GOT3 (cell line): ENCODE data around the gene GABRA4.
A peak's percentile ranks its signal among the peaks of the same experiment; 100 is the strongest.

Experiments
- DNase-seq: peaks from one replicate; lab custom pipeline; 2025; ENCODE audit warnings: mixed read lengths; lab: John Stamatoyannopoulos, UW

Gene GABRA4

DNA sequence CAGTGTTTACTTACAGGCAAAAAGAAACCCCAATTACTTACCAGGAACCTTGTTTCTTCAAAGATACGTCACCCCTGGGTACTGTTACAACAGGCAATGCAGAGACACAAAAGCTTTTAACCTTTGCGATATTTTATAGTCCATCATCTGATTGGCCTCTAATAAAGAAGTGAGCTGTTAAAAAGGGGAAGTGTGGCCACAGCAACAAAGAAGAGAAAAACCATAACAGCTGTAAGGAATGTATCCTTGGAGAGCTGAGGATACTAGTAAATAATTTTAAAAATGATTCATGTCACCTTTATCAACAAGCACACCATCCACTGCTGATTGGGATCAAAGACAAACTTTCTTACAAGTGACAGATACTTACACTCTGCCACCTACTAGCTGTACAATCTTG, 14.1 kb downstream of the GABRA4 start:
- no peak for DNase-seq

- DNase-seq, result no peak
Observed at GRCh38 chr4:46977245-46977644, 16.1 kb downstream of the GABRA4 start.

GRCh38 chr4:46975812-46976553, 17.4 kb downstream of the GABRA4 start:
- no peak for DNase-seq

DNA sequence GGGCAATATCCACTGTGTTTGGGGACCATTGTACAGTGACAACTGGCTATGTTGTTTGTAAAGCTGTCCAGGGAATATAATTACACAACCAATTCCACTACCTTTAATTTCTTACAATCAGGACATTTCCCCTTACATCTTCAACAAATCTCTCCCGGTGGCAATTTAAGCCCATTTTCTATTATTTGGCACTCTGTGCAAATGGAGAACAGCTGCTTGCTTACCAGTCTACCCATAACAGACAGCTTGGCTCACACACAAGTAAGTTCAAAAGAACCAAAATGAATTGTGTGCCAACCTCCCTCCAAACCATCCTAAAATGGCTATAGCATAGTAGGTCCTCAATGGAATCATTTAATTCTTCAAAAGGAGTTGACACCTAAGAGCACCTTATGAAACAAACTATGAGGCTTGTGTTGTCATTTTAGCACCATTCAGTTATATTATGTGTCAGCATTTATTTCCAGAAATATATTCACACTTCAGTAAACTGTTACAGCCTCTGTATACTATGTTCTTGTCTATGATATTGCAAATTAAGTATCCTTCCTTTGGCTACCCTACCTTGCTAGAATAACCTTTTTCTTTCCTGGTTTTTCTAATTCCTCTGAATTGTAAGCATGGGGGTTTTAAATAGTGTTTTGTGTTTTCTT, 18.4 kb downstream of the GABRA4 start:
- DNase-seq, result no peak

GRCh38 chr4:46968847-46969246, 24.5 kb downstream of the GABRA4 start:
- DNase-seq, result no peak

- DNase-seq, result no peak
Observed at GRCh38 chr4:46967631-46968030, 25.8 kb downstream of the GABRA4 start.

DNA sequence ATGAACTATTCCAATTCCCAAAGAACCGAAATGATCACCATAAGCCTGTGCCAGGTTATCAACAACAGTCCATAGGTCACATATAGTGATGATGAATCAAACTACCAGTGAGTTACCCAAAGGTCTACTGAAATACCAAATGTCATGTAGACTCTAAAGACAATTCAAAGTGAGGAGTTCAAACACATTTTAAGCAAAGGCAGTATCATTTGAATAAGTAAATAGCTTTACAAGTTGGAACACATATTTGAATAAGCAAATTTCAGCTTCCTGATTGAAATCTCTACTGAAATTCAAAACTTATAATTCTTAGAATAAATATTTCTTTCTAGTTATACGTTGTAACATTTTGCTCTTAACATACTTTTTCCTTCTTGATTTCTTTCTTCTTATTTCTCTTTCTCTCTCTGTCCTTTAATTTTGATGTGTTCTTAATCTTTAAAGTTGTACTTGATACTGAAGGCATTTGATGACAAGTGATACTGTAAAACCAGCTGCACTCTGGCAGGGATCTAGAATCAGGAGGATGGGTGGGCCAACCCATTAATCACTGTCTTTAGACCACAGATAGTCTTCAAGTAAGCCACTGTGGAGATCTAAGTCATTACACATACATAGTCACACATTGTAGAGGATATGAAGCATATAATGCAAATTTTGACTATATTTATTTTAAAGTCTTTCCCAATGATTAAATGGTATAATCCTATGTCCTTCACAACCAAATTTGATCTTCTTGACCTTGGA, 34.5 kb downstream of the GABRA4 start:
- no peak for DNase-seq

- DNase-seq, result no peak
Observed at GRCh38 chr4:46956451-46956850, 36.9 kb downstream of the GABRA4 start.

DNA sequence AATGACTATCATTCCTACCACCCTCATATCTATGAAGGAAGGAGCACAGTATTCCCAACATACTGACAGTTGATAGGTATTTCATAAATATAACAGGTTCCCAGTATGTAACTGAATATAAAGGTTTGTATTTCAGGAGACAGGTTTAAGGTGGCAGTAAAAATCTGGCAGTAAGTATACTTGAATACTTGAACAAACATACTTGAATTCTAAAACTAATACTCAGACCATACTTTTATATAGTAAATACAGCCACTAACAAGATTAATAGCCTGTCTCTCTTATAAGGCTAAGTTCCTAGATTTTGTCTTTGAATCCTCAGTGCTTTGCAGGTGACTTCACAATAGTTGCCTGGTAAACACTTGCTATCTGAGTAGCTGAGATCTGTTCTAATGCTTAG, 37.8 kb downstream of the GABRA4 start:
- DNase-seq, result no peak

- DNase-seq, result no peak
Observed at GRCh38 chr4:46954643-46955042, 38.7 kb downstream of the GABRA4 start.

- no peak for DNase-seq
Observed at GRCh38 chr4:46953564-46953963, 39.8 kb downstream of the GABRA4 start.

DNA sequence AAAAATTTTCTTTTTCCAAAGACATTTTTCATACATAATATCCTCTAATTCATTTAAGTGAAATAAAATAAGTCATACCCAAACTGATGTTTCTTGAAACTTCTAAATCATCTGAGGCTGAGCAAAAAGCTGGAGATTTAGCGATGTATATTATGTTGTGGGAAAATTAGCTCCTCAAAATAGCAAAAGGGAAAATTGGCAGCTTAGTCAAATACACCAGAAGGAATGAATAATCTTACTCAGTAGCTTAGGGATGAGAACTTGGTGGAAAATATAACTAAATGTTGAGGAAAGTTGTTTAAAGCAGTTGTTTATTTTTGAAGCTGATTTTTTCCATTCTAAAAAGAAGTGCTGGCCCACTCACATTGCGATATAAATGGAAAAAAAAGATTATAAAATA, 40.9 kb downstream of the GABRA4 start:
- DNase-seq, result no peak

- DNase-seq, result no peak
Observed at GRCh38 chr4:46950826-46951225, 42.6 kb downstream of the GABRA4 start.

GRCh38 chr4:46949822-46950221, 43.6 kb downstream of the GABRA4 start:
- DNase-seq, result no peak

DNA sequence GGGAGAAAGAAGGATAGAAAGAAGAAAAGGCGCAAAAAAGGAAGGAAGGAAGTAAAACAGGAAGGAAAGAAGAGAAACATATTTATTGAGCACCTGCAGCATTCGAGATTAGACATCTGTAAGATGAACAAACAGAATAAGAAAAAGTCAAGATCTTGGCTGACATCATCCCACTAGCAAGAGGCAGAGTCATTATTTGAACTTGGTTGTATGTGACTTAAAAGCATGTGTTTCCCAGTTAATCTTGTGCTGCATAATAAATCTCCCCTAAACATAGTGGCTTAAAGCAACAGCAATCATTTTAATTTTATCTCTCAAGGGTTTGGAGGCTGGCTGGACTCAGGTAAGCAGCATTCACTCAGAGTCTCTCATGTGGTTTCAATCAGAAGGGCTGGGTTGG, 45.8 kb downstream of the GABRA4 start:
- DNase-seq, result no peak

DNA sequence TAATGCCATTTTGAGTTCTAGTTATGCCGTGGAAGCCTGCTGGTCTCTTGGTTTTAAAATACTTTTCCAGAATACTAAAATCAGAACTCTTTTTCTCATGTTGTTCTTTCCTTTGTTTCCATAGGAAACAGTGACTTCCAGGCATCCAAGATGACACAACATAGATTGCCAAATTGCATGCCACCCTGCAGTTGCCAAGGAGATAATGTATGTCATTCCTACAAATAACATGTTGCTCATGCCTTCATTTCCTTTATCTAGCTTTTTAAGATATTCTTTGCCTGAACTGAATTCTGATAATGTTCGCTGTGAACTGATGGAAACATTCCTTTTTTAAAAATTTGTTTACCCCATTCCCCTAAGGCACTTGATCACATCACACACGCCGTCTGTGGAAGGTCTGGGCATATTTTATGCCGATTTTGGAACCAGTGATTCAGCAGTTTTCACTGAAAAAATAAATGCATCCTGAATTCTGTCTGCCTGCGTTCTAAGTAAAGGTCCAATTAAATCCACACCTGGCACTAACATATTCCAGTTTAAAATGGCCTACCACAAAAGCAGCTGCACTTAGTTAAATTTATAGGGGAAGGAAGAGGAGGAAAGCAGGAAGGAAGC, 46.4 kb downstream of the GABRA4 start:
- no peak for DNase-seq

- no peak for DNase-seq
Observed at GRCh38 chr4:46945062-46945461, 48.3 kb downstream of the GABRA4 start.

DNA sequence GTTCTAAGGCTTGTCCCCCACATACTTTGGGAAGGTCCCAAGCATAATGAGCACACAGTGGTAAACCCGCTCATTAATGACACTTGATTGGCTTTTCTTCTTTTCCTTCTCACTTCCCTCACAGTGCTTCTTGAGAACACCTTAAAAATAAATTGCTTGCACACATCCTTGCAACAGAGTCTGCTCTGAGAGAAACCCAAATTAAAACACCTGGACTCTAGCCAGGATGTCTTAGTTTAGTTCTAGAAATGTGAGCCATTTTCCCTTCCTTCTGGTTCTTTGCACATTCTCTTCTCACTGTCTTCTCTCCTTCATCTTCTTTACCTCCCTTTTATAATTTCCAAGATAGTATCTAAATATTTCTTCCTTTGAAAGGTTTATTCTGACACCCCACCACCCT, 49.0 kb downstream of the GABRA4 start:
- no peak for DNase-seq

DNA sequence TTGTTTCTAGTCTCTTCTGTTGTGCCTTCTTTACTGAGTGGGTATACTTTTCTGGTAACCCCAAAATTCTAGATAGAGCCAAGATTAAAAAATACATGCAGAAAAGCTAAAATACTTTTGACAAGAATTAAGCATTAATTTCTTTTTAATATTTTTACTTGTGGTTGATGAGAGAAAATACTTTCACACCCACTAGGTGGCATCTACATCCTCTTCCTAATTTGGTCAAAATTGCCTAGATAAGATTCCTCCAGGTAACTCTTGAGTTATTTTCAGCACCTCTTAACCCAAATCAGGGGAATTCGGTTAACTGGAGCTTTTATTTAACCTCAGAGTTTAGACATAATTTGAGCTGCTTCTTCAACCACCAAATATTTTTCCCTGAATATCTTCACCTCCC, 55.9 kb downstream of the GABRA4 start:
- DNase-seq, result no peak

DNA sequence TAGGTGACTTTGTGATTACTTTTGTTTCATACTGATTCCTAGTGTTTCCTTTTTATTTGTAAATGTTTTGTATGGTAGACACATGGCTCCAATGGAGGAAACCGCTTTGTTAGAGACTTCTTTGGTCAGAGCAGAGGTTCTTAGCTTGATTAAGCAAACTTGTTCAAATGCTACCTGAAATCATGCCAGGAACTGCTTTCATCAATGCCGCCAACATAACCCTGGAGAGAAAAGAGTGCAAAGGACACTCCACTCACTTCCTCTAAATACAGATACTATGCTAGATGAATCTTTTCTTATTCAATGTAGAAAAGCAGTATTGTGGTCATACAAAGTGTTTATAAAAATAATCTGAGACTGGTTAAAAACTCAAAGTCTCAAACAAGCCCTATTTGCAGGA, 58.7 kb downstream of the GABRA4 start:
- no peak for DNase-seq

DNA sequence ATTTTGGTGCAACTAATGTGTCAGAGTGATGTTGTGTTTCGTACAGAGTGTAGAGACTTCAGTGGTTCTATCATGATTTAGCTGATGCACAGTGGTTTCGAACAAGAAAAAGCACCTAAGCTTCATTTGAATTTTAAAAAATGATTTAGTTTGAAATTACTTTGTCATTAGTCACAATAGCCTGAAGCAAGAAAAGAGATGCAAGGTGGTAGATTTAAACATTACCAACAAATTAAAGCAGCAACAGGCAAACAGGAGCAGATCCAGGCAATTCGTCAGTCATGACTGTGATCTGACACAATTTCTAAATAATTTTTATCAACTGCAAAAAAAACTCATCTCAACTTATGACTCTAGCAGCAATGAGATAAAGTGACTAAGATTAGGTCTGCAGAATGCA, 59.7 kb downstream of the GABRA4 start:
- no peak for DNase-seq

GRCh38 chr4:46931981-46932380, 61.4 kb downstream of the GABRA4 start:
- DNase-seq, result peak; percentile 1

- DNase-seq, result no peak
Observed at GRCh38 chr4:46930891-46931290, 62.5 kb downstream of the GABRA4 start.
